ENCODE measurements around the gene APOL2. TPM values are rescaled to one million over a fixed set of nuclear protein-coding genes. Genes with fewer than 3 reads are reported as not detected.
"Not testable (repeated sequence)": the region's sequence is repeated elsewhere in the genome, so short reads cannot be mapped to it uniquely, and the experiment has no call there.

The APOL2 gene
- total and polyA plus RNA-seq, 3 donors from 2014 or later, result 16.6 to 34.5 (median 19.5) TPM

- H3K27ac ChIP-seq, result no peak overlapping the region
- no peaks in the 10 kb centered on the region for H3K36me3 ChIP-seq (ENCODE audit: low read depth, missing control alignments)
- no peak overlapping the region for H3K4me3 ChIP-seq
- WGBS, 2 donors, result 31 to 37% methylated on average over 2 of the region's 2 CpGs
- H3K4me1 ChIP-seq, result peaks cover 26% of the 10 kb centered on the region
- H3K27me3 ChIP-seq, result no peaks in the 10 kb centered on the region
- DNase-seq, result no peak
- H3K9me3 ChIP-seq, result no peaks in the 10 kb centered on the region
- TF ChIP-seq CTCF (IDR thresholded peaks at IDR 0.05) (no peak), POLR2A (IDR thresholded peaks at IDR 0.05) (no peak)
- intact Hi-C loops (cut with DNase I; ENCODE audit: low total_unique reads), result no loop called here
Observed at GRCh38 chr22:36234213-36234612, 5.1 kb downstream of the APOL2 start.

DNA sequence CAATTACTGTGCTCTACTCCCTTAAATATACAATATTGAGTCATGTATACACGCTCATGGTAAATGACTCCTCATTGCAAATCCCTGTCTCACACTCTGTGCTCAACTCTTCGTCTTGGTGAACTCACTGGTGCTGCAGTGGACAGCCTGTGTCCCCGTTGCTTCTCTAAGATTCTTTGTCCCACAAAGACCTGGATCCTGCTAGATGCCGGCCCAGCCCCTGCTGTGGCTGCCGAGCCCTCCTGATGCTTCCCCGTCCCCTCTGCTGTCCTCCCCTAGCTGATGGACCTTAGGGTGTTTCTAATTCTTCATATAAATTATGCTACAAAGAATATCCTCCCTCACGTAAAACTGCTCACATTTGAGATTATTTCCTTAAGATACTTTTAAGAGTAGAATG lies 5.5 kb downstream of the APOL2 start:
- no peak overlapping the region for H3K4me3 ChIP-seq
- H3K9me3 ChIP-seq, result no peaks in the 10 kb centered on the region
- H3K27me3 ChIP-seq, result no peaks in the 10 kb centered on the region
- TF ChIP-seq CTCF (IDR thresholded peaks at IDR 0.05) (no peak), POLR2A (IDR thresholded peaks at IDR 0.05) (no peak)
- WGBS, 2 donors, result 87 to 90% methylated on average over 7 of the region's 7 CpGs
- H3K36me3 ChIP-seq (ENCODE audit: low read depth, missing control alignments), result no peaks in the 10 kb centered on the region
- peaks cover 26% of the 10 kb centered on the region for H3K4me1 ChIP-seq
- DNase-seq, result no peak
- intact Hi-C loops (cut with DNase I; ENCODE audit: low total_unique reads), result no loop called here
- H3K27ac ChIP-seq, result no peak overlapping the region

DNA sequence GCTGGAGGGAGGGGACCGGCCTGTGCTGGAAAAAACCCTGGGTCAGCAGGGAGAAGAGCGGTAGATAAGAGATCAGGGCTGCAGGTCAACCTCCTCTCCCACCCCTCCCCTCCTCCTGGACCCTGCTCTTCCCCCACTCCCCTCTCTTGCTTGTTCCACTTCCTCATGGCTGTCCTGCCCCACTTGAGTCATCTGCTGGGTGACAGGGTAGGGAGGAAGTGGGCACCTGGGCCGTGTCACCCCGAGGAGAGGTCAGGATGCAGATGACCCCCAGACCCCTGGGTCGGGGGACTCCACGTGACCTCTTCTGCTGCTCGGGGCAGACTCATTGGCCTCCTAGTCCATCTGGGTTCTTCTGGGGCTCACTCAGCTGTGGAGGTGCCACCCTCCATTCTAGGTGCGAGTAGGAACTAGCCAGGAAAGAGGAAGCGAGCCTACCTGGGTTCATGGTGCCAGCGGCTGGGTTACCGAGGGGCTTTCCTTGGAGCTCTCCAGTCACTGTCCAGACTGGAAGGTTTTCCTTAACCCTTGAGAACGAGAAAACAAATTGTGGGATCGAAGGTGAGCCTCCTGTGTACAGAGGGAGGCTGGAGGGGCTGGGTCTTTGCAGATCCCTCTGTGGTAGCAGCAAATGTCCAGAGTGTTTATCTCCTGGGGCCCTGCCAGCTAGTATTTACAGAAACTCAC lies 6.5 kb downstream of the APOL2 start:
- H3K9me3 ChIP-seq, result no peaks in the 10 kb centered on the region
- DNase-seq, result no peak
- intact Hi-C loops (cut with DNase I; ENCODE audit: low total_unique reads), result no loop called here
- H3K4me1 ChIP-seq, result peaks cover 17% of the 10 kb centered on the region
- no peaks in the 10 kb centered on the region for H3K36me3 ChIP-seq (ENCODE audit: low read depth, missing control alignments)
- H3K4me3 ChIP-seq, result no peak overlapping the region
- H3K27ac ChIP-seq, result no peak overlapping the region
- 79 to 92% methylated on average over 10 to 13 of the region's 13 CpGs for WGBS, 2 donors
- TF ChIP-seq CTCF (IDR thresholded peaks at IDR 0.05), result no peak
- no peak for TF ChIP-seq POLR2A (IDR thresholded peaks at IDR 0.05)
- no peaks in the 10 kb centered on the region for H3K27me3 ChIP-seq

- WGBS, 2 donors, result 80 to 89% methylated on average over 5 of the region's 5 CpGs
- H3K27ac ChIP-seq; H3K4me3 ChIP-seq; DNase-seq; H3K9me3 ChIP-seq; intact Hi-C loops (cut with DNase I; ENCODE audit: low total_unique reads); H3K27me3 ChIP-seq; H3K36me3 ChIP-seq (ENCODE audit: low read depth, missing control alignments); H3K4me1 ChIP-seq: not testable (repeated sequence)
Observed at GRCh38 chr22:36231051-36231450, 8.3 kb downstream of the APOL2 start.

DNA sequence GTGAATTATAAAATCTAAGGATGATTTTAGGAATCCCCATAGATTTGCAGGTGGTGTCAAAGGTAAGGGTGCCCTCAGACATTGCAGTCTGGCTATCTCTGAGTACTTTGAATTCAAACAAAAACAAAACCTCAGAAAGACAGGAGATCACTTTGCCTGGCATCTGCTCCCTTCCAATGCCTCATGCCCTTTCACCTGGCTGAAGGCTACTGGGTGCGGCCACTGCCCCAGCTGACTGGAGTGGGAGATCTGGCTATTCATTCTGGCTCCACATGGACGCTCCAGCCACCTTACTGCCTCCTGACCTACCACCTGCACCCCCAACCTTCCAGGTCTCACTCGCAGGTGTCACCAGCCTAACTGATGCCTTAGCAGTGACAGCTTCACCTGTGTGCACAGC lies 9.7 kb downstream of the APOL2 start:
- H3K4me3 ChIP-seq; H3K27ac ChIP-seq; H3K4me1 ChIP-seq; H3K9me3 ChIP-seq; DNase-seq; intact Hi-C loops (cut with DNase I; ENCODE audit: low total_unique reads); H3K27me3 ChIP-seq; H3K36me3 ChIP-seq (ENCODE audit: low read depth, missing control alignments): not testable (repeated sequence)
- WGBS, 2 donors, result 91 to 100% methylated on average over 3 of the region's 3 CpGs

DNA sequence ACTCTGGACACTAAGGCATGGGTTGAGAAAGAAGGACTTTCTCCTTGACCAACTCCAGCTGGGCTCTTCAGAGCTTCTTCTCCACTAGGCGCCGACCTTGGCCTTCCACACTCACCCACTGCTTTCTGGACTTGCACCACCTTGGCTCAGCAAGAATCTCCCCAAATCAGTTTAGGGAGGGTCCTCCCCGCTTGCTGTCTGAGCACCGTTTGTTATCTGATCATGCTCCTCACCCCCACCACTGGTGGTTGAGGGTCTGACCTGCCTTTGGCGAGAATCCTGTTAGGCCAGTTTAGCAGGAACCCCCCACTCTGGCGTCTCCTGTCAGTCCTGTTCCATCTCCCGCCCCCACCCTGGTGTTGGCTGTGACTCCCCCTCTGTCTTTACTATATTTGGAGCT lies 10.4 kb downstream of the APOL2 start:
- H3K4me1 ChIP-seq, result no peaks in the 10 kb centered on the region
- TF ChIP-seq POLR2A (IDR thresholded peaks at IDR 0.05), result no peak
- TF ChIP-seq CTCF (IDR thresholded peaks at IDR 0.05), result no peak
- DNase-seq, result no peak
- no peaks in the 10 kb centered on the region for H3K9me3 ChIP-seq
- intact Hi-C loops (cut with DNase I; ENCODE audit: low total_unique reads), result no loop called here
- no peaks in the 10 kb centered on the region for H3K27me3 ChIP-seq
- WGBS, 2 donors, result 66 to 85% methylated on average over 7 of the region's 7 CpGs
- H3K36me3 ChIP-seq (ENCODE audit: low read depth, missing control alignments), result no peaks in the 10 kb centered on the region
- no peak overlapping the region for H3K4me3 ChIP-seq
- no peak overlapping the region for H3K27ac ChIP-seq

DNA sequence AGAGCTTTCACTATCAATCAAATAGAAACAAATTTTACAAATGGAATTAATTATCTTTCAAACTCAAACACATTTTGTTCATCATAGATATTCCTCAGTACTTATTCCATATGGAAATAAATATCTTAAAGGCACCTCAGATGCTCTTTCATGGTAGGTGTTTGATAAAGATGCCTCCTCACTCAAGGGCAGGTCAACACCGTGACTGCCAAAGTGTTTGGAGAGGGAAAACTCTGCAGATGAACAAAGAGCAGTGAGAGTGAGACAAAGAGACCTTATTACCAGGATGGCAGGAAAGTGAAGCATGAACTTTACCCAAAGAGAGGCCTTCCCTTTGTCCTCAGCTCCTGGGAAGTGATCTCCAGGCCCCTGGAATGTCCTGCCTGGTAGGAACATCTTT lies 11.0 kb downstream of the APOL2 start:
- WGBS, 2 donors, result 63 to 77% methylated on average over 1 of the region's 1 CpG
- DNase-seq; intact Hi-C loops (cut with DNase I; ENCODE audit: low total_unique reads); H3K4me1 ChIP-seq; H3K4me3 ChIP-seq; H3K9me3 ChIP-seq; H3K27me3 ChIP-seq; H3K36me3 ChIP-seq (ENCODE audit: low read depth, missing control alignments); H3K27ac ChIP-seq: not testable (repeated sequence)
